PC-3 (cell line): ENCODE measurements around the gene TEX10. TPM values are rescaled to one million over a fixed set of nuclear protein-coding genes. Genes with fewer than 3 reads are reported as not detected.

Experiments
- ATAC-seq: fragments of 200-7000 bp; cut with Tn5 transposase; 2 replicates; pipeline ENCODE4 v1.9.1; 2020; ENCODE audit warnings: mild to moderate bottlenecking, moderate library complexity
- BruUV-seq: library from RNA; stranded (reverse); fragments of 400-500 nt; replicated peaks from 2 replicates; lab custom pipeline; 2021; lab: Mats Ljungman, UMichigan
- CTCF ChIA-PET: fragments of 300-600 bp; sonication (Branson Sonifier 250); formaldehyde crosslinking; loops from one replicate; lab custom pipeline; 2022; ENCODE audit warnings: antibody characterized with exemption; lab: Charles Lee
- POLR2A ChIA-PET: fragments of 300-600 bp; sonication (Branson Sonifier 250); formaldehyde crosslinking; loops from one replicate; lab custom pipeline; 2022; ENCODE audit warnings: antibody characterized with exemption; ENCODE audit not compliant: unreplicated experiment; lab: Charles Lee
- DNase-seq: peaks from one replicate; pipeline ENCODE4 v3.0.0-alpha.2; 2015
- H2AFZ ChIP-seq: fragments of 300-600 bp; sonication (generic); 2 replicates; pipeline ENCODE4 v1.6.0; 2016; ENCODE audit warnings: antibody characterized with exemption, low read length
- H3F3A ChIP-seq: fragments of 300-600 bp; sonication (generic); one replicate; pipeline ENCODE4 v1.6.0; 2017; ENCODE audit warnings: antibody characterized with exemption, low read length, control low read depth, mild to moderate bottlenecking; ENCODE audit not compliant: unreplicated experiment
- H3K27ac ChIP-seq: fragments of 300-600 bp; sonication (generic); 2 replicates; pipeline ENCODE4 v1.5.1; 2016; ENCODE audit warnings: mild to moderate bottlenecking, low read length
- H3K27me3 ChIP-seq: fragments of 300-600 bp; sonication (generic); 2 replicates; pipeline ENCODE4 v1.6.1; 2016; ENCODE audit warnings: low read length, mixed read lengths
- H3K36me3 ChIP-seq: fragments of 300-600 bp; sonication (generic); 2 replicates; pipeline ENCODE4 v1.6.1; 2016; ENCODE audit warnings: low read depth, mixed run types, low read length, mixed read lengths
- H3K4me1 ChIP-seq: fragments of 300-600 bp; sonication (generic); 2 replicates; pipeline ENCODE4 v1.5.1; 2016; ENCODE audit warnings: low read length; ENCODE audit not compliant: insufficient read depth
- H3K4me2 ChIP-seq: fragments of 300-600 bp; sonication (generic); 2 replicates; pipeline ENCODE4 v1.6.0; 2016; ENCODE audit warnings: low read length
- H3K4me3 ChIP-seq: fragments of 300-600 bp; sonication (generic); 2 replicates; pipeline ENCODE4 v1.5.1; 2016; ENCODE audit warnings: mild to moderate bottlenecking, low read length, mixed read lengths
- H3K79me2 ChIP-seq: fragments of 300-600 bp; sonication (generic); 2 replicates; pipeline ENCODE4 v1.6.1; 2017; ENCODE audit warnings: low read length, mixed read lengths
- H3K9ac ChIP-seq: fragments of 300-600 bp; sonication (generic); 2 replicates; pipeline ENCODE4 v1.6.0; 2016; ENCODE audit warnings: mild to moderate bottlenecking, low read length
- H3K9me2 ChIP-seq: fragments of 300-600 bp; sonication (generic); replicated peaks from 2 replicates; pipeline ENCODE4 v1.6.1; 2016; ENCODE audit warnings: mixed run types, low read length, mixed read lengths
- H3K9me3 ChIP-seq: fragments of 300-600 bp; sonication (generic); 2 replicates; pipeline ENCODE4 v1.6.1; 2016; ENCODE audit warnings: low read length, mixed read lengths
- H4K20me1 ChIP-seq: fragments of 300-600 bp; sonication (generic); 2 replicates; pipeline ENCODE4 v1.6.1; 2016; ENCODE audit warnings: low read length, mixed read lengths
- CTCF ChIP-seq: fragments of 300-600 bp; sonication (generic); conservative IDR thresholded peaks from 2 replicates; pipeline ENCODE4 v1.5.1; 2017; ENCODE audit warnings: antibody characterized with exemption, low read depth, mild to moderate bottlenecking, low read length
- EZH2 ChIP-seq: fragments of 300-600 bp; sonication (generic); IDR thresholded peaks from one replicate; pipeline ENCODE4 v1.6.1; 2017; ENCODE audit warnings: antibody characterized with exemption, mild to moderate bottlenecking, low read length; ENCODE audit not compliant: unreplicated experiment
- EZH2phosphoT487 ChIP-seq: fragments of 300-600 bp; sonication (generic); IDR thresholded peaks from 2 replicates; pipeline ENCODE4 v1.6.1; 2018; ENCODE audit warnings: mild to moderate bottlenecking, antibody characterized with exemption, low read length, borderline replicate concordance
- intact Hi-C: fragments of 100-400 bp; cut with micrococcal nuclease; formaldehyde crosslinking; loops from 2 replicates; pipeline ENCODE4 v1.9.0; 2023
- total RNA-seq: library from RNA; depleted of rRNA; stranded (reverse); fragments of >200 nt; gene quantifications from 2 replicates; pipeline ENCODE4 v1.2.3, GENCODE V29; 2014

The TEX10 gene
- total RNA-seq, 1 experiment from 2014 or later = 22.1 TPM

- no peak overlapping the region for H3K9ac ChIP-seq
- no peaks in the 10 kb centered on the region for H3K9me3 ChIP-seq
- no peak overlapping the region for H3K4me3 ChIP-seq
- no peaks in the 10 kb centered on the region for H3K9me2 ChIP-seq
- no peaks in the 10 kb centered on the region for H3F3A ChIP-seq
- no TSS peak for BruUV-seq
- no peaks in the 10 kb centered on the region for H3K79me2 ChIP-seq
- H4K20me1 ChIP-seq = no peaks in the 10 kb centered on the region
- no peaks in the 10 kb centered on the region for H3K4me1 ChIP-seq
- intact Hi-C loops = no loop called here
- no peak for ATAC-seq
- H3K27ac ChIP-seq = no peak overlapping the region
- DNase-seq = no peak
- no peak overlapping the region for H2AFZ ChIP-seq
- ChIA-PET CTCF (no interaction called here), POLR2A (no interaction called here)
- H3K4me2 ChIP-seq = no peak overlapping the region
- no peaks in the 10 kb centered on the region for H3K36me3 ChIP-seq
- no peaks in the 10 kb centered on the region for H3K27me3 ChIP-seq
- TF ChIP-seq EZH2phosphoT487 = no peak
- no peak for TF ChIP-seq CTCF
- no peak for TF ChIP-seq EZH2
Measured at GRCh38 chr9:100397529-100398266, 45.0 kb upstream of the TEX10 start.

- no peaks in the 10 kb centered on the region for H3K27me3 ChIP-seq
- H2AFZ ChIP-seq = no peak overlapping the region
- H3F3A ChIP-seq = no peaks in the 10 kb centered on the region
- intact Hi-C loops = no loop called here
- H3K4me1 ChIP-seq = no peaks in the 10 kb centered on the region
- H3K9ac ChIP-seq = no peak overlapping the region
- TF ChIP-seq EZH2 (no peak), EZH2phosphoT487 (no peak), CTCF (no peak)
- no peak overlapping the region for H3K27ac ChIP-seq
- ChIA-PET POLR2A (no interaction called here), CTCF (no interaction called here)
- no peak overlapping the region for H3K4me2 ChIP-seq
- H3K36me3 ChIP-seq = no peaks in the 10 kb centered on the region
- H3K9me2 ChIP-seq = no peaks in the 10 kb centered on the region
- DNase-seq (no peak), ATAC-seq (no peak)
- BruUV-seq = no TSS peak
- H4K20me1 ChIP-seq = no peaks in the 10 kb centered on the region
- no peaks in the 10 kb centered on the region for H3K79me2 ChIP-seq
- H3K4me3 ChIP-seq = no peak overlapping the region
- H3K9me3 ChIP-seq = no peaks in the 10 kb centered on the region
Measured at GRCh38 chr9:100396769-100397168, 44.0 kb upstream of the TEX10 start.

GRCh38 chr9:100394816-100395215, 42.1 kb upstream of the TEX10 start:
- no peaks in the 10 kb centered on the region for H3K9me2 ChIP-seq
- H3F3A ChIP-seq = no peaks in the 10 kb centered on the region
- ChIA-PET POLR2A (no interaction called here), CTCF (no interaction called here)
- no peaks in the 10 kb centered on the region for H4K20me1 ChIP-seq
- intact Hi-C loops = no loop called here
- no peaks in the 10 kb centered on the region for H3K4me1 ChIP-seq
- no peak overlapping the region for H3K9ac ChIP-seq
- DNase-seq = no peak
- ATAC-seq = no peak
- no peak overlapping the region for H3K4me3 ChIP-seq
- no peaks in the 10 kb centered on the region for H3K27me3 ChIP-seq
- no peak overlapping the region for H3K4me2 ChIP-seq
- H3K36me3 ChIP-seq = no peaks in the 10 kb centered on the region
- no peak overlapping the region for H2AFZ ChIP-seq
- H3K9me3 ChIP-seq = no peaks in the 10 kb centered on the region
- no peaks in the 10 kb centered on the region for H3K79me2 ChIP-seq
- no peak overlapping the region for H3K27ac ChIP-seq
- BruUV-seq = no TSS peak
- TF ChIP-seq EZH2phosphoT487 (no peak), CTCF (no peak), EZH2 (no peak)
